Inferior parietal cortex (tissue), 1 donor: ENCODE results near the gene HIPK1.
"Not testable (repeated sequence)": the region's sequence is repeated elsewhere in the genome, so short reads cannot be mapped to it uniquely, and the experiment has no call there.

ENCODE experiments used
- DNase-seq: peaks from one replicate; pipeline ENCODE4 v3.0.0-alpha.2; 2016; ENCODE audit errors: extremely low spot score

Gene HIPK1

DNA sequence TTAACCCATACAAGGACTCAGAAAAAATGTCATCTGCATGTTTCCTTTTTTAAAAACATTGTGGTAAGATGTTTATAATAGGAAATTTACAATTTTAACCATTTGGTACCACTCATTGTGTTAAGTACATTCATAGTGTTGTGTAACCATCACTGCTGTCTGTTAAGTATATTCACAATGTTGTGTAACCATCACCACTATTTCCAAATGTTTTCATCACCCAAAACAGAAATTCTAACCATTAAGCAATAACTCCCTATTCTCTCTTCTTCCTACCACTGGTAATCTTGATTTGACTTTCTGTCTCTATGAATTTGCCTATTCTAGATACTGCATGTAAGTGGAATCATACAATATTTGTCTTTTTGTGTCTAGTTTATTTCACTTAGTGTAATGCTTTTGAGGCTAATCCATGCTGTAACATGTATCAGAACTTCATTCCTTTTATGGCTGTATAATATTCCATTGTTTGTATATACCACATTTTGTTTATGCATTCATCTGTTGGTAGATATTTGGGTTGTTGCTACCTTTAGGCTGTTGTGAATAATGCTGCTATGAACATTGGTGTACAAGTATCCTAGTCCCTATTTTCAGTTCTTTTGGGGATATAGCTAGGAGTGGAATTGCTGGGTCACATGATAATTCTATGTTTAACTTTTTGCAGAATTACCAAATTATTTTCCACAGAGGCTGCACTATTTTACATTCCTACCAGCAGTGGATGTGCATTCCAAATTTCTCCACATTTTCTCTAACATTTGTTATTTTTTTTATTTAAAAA lies 14.1 kb downstream of the HIPK1 start:
- no peak for DNase-seq

DNA sequence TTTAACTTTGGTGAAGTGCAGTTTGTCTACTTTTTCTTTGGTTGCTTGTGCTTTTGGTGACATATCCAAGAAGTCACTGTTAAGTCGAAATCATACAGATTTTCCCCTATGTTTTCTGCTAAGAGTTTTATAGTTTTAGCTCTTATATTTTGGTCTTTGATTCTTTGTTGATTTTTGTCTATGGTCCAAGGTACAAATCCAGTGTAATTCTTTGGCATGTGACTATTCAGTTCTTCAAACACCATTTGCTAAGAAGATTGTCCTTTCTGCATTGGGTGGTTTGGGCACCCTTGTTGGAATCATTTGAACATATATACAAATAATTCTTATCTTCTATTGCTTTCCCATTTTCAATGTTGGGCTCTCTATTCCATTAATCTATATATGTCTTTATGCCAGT lies 16.2 kb downstream of the HIPK1 start:
- no peak for DNase-seq

DNA sequence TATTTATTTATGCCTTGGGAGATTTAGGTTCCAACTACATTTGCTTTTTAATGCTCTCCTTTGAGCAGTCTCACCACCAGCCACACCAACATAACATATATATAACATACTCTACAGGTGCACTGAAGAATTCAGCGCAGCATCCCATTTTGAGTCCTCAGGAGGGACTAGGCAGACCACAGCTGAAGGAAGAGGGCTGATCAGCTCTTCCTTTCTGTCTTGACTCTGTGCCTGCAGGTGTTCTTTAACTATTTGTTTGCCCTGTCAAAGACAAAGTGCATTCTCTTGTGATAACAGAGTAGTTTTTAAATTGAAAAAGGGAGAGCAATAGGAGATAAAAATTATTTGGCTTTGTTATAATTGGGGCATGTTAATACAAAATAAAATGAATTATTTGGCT lies 17.0 kb downstream of the HIPK1 start:
- no peak for DNase-seq

DNA sequence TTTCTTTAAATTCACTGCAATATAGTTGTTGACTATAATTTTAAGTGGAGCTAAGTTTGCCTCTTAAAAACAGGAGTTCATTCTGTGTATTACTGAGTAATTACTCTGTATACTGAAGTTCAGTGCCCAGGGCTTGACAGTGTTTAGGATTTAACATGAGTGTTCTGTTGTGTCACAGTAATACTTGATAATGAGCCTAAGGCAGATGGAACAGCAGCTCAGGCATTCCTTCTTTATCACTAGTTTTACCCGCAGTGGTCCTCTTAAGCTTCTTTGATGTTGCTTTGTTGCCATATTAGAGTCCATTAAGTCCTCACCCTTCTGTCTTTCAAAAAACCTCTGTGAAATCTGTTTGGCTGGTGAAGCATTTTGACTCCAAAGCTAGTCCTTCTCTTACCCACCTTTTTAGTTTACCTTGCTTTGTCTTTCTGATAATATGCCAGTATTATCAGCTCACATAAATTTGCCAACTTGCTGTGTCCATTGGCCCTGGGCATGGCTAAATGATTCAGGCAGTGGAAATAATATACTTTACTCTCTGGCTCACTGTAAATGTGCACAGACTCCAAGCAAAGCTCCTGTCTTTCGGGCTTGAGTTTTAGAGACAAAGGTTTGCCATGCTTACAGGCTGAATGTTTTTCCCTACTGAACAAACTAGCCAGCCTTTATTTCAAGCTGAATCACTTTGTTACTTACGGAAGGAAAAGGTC lies 17.7 kb downstream of the HIPK1 start:
- no peak for DNase-seq

DNA sequence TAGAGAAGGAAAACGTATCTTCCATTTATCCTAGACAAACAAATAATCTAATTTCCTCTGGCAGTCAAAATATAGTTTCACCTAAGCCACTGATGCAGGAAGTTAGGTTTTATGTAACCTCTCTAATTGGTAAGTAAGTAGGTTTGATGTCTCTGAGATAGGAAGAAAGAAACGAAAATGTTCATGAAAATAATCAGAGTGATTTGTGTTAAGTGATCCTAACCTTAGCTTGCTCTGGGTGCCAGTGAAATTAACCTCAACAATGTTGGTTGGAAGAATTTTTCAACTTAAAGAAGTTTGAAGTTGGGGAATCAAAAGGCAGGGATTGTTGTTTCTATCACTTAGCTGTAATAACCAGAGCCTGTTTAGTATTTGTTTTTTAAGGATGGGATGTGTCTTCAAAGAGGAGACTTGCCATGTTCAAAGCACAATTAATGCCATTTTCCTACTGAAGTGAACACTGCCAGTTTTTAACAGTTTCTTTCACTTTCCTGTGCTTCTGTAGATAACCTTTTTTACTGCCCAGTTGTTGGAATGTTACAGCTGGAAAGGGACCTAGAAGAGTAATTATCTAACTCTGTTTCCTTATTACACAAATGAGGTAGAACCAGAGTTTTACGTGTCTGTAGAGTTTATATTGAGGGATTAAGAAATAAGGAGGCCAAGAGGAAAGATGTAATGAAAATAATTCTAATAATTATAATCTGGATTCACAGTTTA lies 18.4 kb downstream of the HIPK1 start:
- DNase-seq: no peak

DNA sequence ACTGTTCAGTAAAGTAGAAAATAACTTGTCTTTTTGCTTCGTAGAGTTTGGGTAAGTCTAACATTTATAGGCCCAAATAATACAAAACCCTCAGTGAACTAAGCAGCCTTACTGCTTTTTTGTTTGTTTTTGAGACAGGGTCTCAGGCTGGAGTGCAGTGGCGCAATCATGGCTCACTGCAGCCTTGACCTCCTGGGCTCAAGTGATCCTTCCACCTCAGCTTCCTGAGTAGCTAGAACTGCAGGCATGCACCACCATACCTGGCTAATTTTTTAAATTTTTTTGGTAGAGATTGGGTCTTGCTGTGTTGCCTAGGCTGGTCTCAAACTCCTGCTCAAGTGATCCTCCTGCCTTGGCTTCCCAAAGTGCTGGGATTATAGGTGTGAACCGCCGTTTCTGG lies 19.0 kb downstream of the HIPK1 start:
- DNase-seq: not testable (repeated sequence)

DNA sequence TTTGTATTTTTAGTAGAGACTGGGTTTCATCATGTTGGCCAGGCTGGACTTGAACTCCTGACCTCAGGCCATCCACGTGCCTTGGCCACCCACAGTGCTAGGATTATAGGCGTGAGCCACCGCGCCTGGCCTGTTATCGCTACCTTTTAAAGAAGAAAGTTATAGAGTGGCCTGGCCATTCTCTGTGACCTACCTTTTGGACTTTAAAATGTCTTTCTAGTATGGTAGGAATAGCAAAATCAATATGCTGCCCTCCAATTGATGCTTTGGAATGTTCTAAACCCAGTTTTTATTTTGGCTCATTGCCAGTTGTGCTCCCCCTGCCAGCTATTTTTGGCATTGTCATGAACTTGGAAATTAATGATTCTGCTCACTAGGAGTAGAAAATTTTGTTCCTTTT lies 19.9 kb downstream of the HIPK1 start:
- DNase-seq: no peak

DNA sequence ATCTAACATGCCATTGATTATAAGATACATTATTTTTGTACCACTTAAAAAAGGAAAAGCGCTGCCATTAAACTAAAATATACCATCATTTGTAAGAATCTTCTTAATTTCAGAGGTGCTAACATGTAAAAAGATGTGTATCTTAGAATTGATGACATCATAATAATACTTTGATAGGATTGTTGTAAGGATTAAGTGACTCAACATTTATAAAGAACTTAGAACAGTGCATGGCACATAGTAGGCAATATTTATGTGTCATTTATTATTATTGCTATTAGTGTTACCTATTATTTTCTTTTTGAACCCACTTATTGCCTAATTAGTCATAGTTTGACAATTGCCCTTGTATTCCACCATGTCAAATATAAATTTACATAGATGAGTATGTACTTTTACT lies 21.8 kb downstream of the HIPK1 start:
- no peak for DNase-seq

DNA sequence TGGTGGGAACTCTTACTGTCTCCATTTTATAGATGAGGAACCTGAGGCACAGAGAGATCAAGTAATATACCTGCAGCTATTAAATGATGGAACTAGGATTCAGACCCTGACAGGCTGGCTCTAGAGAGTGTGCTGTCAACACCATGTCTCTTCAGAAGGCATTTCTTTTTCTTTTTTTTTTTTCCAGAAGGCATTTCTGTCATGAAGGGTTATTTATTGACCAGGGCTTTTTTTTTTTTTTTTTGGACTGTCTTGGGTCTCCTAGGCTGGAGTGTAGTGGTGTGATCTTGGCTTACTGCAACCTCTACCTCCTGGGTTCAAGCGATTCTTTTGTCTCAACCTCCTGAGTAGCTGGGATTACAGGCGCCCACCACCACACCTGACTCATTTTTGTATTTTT lies 22.6 kb downstream of the HIPK1 start:
- no peak for DNase-seq

DNA sequence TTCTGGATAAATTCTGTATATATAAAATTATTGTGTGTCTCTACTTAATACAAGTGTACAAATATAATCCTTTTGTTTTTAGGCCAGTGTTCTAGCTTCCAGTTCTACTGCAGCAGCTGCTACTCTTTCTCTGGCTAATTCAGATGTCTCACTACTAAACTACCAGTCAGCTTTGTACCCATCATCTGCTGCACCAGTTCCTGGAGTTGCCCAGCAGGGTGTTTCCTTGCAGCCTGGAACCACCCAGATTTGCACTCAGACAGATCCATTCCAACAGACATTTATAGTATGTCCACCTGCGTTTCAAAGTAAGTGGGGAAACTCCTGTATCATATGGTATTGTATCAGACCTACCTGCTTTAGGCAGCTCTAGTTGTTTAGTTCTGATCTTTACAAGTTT lies 28.9 kb downstream of the HIPK1 start:
- DNase-seq: no peak

DNA sequence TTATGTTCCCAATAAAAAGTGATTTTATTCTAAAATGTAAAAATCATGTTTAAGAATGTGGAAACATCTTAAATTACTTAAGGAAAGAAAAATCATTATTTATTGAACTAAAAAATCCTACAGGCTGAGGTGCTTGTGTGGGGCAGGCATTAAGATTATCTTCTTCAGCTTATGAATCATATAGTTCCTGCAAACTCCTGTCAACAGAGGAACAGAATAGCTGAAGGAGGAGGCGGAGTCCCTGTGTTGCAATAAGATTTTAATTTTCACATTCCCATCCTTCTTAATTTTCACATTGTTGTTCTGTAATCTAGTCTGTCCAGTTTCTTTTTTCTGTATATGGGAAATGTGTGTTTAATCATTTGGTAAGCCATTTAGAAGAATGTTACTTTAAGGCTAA lies 29.6 kb downstream of the HIPK1 start:
- no peak for DNase-seq

DNA sequence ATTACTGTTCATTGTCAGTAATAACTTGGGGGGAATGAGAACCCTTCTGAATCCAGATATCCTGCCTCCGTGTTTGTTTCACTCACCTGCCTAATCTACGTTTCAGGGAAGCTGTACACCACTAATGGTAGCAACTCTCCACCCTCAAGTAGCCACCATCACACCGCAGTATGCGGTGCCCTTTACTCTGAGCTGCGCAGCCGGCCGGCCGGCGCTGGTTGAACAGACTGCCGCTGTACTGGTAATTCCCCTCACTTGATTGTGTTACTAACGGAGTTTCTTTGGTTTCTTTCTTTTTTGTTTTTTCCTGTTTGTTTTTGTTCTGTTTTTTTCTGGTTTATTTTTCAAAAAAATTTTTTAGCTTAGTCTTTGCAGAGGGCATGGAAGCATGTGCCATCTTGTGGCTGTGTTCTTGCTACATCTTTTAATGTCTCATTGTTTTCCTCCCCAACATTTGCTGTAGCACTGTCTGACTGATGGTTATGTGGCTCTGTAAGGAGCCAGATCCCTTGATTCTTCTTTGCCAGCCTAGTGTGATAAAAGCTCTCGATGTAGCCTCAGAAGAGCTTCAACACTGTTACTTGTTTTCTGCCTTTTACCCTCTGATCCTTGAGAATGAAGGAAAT lies 34.3 kb downstream of the HIPK1 start:
- no peak for DNase-seq

DNA sequence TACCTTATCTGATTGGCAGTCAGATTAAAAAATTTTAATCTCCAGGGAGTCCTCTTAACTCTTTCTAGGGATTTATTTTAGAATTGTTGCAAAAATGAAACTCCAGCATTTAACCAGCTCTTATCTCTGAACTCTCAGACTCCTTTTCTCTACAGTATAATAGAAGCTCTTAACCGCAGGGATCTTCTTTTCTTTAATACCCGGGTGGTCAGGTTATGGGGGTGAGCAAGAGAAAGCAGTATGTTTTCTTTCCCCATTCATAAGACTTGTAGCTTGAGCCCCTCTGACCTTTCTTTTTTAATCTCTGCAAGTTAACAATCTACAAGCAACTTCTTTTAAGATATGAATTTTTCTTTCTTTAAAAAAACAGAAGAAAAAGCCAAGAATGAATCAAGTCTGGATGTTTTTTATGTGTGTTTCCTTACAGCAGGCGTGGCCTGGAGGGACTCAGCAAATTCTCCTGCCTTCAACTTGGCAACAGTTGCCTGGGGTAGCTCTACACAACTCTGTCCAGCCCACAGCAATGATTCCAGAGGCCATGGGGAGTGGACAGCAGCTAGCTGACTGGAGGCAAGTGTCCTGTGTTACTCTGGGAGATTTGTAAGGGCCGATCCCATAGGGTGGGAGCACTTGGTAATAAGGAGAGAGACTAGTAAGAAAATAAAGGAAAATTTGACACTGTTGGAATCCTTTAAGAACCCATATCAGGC lies 36.7 kb downstream of the HIPK1 start:
- no peak for DNase-seq

DNA sequence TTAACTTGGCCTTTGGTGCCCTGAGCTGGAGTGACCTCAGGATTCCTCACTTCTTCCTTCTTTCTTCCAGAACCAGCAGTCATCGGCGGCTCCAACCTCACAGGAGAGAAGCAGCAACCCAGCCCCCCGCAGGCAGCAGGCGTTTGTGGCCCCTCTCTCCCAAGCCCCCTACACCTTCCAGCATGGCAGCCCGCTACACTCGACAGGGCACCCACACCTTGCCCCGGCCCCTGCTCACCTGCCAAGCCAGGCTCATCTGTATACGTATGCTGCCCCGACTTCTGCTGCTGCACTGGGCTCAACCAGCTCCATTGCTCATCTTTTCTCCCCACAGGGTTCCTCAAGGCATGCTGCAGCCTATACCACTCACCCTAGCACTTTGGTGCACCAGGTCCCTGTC lies 43.8 kb downstream of the HIPK1 start:
- no peak for DNase-seq

DNA sequence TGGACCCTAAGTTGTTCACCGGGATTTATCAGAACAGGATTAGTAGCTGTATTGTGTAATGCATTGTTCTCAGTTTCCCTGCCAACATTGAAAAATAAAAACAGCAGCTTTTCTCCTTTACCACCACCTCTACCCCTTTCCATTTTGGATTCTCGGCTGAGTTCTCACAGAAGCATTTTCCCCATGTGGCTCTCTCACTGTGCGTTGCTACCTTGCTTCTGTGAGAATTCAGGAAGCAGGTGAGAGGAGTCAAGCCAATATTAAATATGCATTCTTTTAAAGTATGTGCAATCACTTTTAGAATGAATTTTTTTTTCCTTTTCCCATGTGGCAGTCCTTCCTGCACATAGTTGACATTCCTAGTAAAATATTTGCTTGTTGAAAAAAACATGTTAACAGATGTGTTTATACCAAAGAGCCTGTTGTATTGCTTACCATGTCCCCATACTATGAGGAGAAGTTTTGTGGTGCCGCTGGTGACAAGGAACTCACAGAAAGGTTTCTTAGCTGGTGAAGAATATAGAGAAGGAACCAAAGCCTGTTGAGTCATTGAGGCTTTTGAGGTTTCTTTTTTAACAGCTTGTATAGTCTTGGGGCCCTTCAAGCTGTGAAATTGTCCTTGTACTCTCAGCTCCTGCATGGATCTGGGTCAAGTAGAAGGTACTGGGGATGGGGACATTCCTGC lies 46.2 kb downstream of the HIPK1 start:
- no peak for DNase-seq

DNA sequence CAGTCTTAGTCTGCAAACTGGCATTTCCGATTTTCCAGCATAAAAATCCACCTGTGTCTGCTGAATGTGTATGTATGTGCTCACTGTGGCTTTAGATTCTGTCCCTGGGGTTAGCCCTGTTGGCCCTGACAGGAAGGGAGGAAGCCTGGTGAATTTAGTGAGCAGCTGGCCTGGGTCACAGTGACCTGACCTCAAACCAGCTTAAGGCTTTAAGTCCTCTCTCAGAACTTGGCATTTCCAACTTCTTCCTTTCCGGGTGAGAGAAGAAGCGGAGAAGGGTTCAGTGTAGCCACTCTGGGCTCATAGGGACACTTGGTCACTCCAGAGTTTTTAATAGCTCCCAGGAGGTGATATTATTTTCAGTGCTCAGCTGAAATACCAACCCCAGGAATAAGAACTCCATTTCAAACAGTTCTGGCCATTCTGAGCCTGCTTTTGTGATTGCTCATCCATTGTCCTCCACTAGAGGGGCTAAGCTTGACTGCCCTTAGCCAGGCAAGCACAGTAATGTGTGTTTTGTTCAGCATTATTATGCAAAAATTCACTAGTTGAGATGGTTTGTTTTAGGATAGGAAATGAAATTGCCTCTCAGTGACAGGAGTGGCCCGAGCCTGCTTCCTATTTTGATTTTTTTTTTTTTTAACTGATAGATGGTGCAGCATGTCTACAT lies 47.6 kb downstream of the HIPK1 start:
- no peak for DNase-seq

DNA sequence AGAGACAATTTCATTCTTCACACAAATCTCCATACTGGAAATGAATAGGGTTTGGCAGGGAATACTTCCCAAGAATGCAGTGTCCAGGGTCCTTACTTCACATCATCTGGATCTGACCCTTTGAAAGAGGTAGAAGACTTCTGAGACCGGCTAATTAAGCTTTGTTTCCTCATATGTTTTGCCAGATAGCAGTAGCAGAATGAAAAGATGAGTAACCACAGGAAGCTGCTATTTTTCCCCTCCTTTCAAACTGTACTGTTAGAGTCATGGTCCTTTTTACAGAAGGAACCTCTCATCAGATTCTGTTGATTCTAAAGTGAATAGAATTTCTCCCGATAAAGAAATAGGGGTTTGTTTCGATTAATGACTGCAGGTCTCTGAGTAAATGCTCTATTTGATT lies 48.8 kb downstream of the HIPK1 start:
- no peak for DNase-seq

DNA sequence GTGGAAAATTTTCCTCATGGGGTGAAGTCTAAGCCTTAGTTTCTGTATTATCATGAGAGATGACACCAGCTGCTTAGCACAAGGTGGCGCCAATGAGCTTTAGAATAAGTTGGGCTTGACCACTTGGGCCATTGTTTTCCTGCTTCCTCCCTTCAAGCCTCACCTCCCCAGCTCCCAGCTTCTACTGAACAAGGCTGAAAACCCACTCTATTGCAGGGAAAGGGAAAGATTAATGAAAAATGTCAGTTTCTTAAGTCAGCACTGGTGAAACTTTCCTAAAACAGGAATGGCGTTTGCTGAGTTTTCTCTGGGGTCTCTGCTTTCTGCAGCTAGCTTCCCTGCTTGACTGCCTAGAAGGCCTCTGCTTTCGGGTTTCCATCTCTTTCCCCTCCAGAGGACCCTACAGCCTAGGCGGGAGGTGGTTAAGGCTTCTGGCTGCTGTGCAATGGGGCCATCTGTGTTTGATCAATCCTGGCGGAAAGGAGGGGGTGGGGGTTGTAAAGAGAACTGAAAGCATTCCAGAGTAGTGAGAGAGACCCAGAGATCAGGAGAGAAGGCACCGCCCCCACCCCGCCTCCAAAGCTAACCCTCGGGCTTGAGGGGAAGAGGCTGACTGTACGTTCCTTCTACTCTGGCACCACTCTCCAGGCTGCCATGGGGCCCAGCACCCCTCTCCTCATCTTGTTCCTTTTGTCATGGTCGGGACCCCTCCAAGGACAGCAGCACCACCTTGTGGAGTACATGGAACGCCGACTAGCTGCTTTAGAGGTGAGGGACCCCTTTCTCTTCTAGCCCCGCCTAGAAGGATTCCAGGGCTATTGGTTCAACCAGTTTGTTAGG lies 50.0 kb downstream of the HIPK1 start, which contains the start of gene OLFML3:
OLFML3 (plus strand) TSS at position 612 of the 840 bp plus-strand sequence; CDS start at position 655, 43 bp downstream.
- DNase-seq: peak; percentile 90

DNA sequence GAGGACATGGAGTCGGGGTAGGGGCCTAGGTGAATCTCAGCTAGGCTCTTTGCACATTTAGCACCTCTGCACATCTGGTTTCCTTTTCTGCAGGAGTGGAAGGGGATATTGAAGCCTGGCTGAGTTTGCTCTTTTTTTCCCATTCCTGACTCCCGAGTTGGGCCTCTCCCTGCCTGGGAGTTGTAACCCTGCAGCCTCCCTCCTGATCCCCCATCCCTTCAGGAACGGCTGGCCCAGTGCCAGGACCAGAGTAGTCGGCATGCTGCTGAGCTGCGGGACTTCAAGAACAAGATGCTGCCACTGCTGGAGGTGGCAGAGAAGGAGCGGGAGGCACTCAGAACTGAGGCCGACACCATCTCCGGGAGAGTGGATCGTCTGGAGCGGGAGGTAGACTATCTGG lies 51.0 kb downstream of the HIPK1 start:
- no peak for DNase-seq
